ENCODE measurements around the gene PHACTR2. TPM values are rescaled to one million over a fixed set of nuclear protein-coding genes. Genes with fewer than 3 reads are reported as not detected.

Gene PHACTR2
- total RNA-seq, 1 experiment from 2014 or later = 27.6 TPM

DNA sequence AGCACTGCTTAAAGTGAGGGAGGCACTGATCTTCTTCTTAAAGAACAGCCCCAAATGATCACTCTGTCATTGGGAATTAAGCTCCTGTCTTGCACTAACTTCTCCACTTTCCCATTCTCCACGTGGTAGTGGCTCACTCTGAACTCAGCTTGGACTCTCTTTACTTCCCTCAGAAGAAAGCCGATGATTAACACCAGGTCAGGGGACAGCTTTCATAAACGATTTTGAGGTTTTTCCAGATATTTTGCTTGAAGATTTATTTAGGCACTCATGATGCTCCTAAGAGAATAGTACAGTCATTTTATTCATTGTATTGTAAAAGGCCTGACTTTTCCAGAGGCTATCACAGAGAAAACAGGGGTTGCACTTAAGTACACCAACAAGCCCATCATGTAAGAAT is 84.4 kb downstream of the PHACTR2 start:
- no peaks in the 10 kb centered on the region for H3K27me3 ChIP-seq (ENCODE audit: insufficient read depth, low read length)
- intact Hi-C loops (cut with micrococcal nuclease) = no loop called here
- H3K9me3 ChIP-seq (ENCODE audit: control insufficient read depth in 1 of 2, insufficient read depth in 1 of 2, low read depth in 1 of 2, low read length in 2 of 2) = no peaks in the 10 kb centered on the region
- H3K4me1 ChIP-seq (ENCODE audit: control insufficient read depth in 1 of 2, insufficient read depth in 2 of 2, low read length in 2 of 2) = no peaks in the 10 kb centered on the region
- no peaks in the 10 kb centered on the region for H3K79me2 ChIP-seq (ENCODE audit: insufficient read depth, low read length)
- RAD21 ChIA-PET (ENCODE audit: low non-redundant PET in 1 of 2, low total read pairs in 2 of 2, uncharacterized antibody in 2 of 2, unreplicated experiment in 2 of 2) = no interaction called here
- H3K27ac ChIP-seq (ENCODE audit: low read depth, low read length) = no peak overlapping the region
- CTCF ChIA-PET = no interaction called here
- BruUV-seq (replicated peaks) = no TSS peak
- H3K9ac ChIP-seq (ENCODE audit: low read length) = no peak overlapping the region
- no peak overlapping the region for H3K4me3 ChIP-seq (replicated peaks in 1 of 2; ENCODE audit: low read depth in 1 of 2, low read length in 2 of 2)
- TF ChIP-seq YY1 (IDR thresholded peaks at IDR 0.05; ENCODE audit: extremely low read depth, insufficient replicate concordance, low read depth, low read length) (no peak), ELF1 (IDR thresholded peaks at IDR 0.05; ENCODE audit: borderline replicate concordance, low read depth) (no peak), TCF7L2 (IDR thresholded peaks at IDR 0.05; ENCODE audit: borderline replicate concordance, extremely low read depth, insufficient read depth, insufficient read length) (no peak), MAX (IDR thresholded peaks at IDR 0.05) (no peak), POLR2AphosphoS5 (IDR thresholded peaks at IDR 0.05; ENCODE audit: low read depth, low read length) (no peak), CEBPB (IDR thresholded peaks at IDR 0.05; ENCODE audit: low read depth) (no peak), RAD21 (IDR thresholded peaks at IDR 0.05; ENCODE audit: low read depth) (no peak), JUND (IDR thresholded peaks at IDR 0.05) (no peak), FOSL1 (IDR thresholded peaks at IDR 0.05; ENCODE audit: low read depth) (no peak), REST (IDR thresholded peaks at IDR 0.05; ENCODE audit: low read depth) (no peak)
- TF ChIP-seq, protein P1, sequence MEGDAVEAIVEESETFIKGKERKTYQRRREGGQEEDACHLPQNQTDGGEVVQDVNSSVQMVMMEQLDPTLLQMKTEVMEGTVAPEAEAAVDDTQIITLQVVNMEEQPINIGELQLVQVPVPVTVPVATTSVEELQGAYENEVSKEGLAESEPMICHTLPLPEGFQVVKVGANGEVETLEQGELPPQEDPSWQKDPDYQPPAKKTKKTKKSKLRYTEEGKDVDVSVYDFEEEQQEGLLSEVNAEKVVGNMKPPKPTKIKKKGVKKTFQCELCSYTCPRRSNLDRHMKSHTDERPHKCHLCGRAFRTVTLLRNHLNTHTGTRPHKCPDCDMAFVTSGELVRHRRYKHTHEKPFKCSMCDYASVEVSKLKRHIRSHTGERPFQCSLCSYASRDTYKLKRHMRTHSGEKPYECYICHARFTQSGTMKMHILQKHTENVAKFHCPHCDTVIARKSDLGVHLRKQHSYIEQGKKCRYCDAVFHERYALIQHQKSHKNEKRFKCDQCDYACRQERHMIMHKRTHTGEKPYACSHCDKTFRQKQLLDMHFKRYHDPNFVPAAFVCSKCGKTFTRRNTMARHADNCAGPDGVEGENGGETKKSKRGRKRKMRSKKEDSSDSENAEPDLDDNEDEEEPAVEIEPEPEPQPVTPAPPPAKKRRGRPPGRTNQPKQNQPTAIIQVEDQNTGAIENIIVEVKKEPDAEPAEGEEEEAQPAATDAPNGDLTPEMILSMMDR (IDR thresholded peaks at IDR 0.05 in 2 of 3, conservative IDR thresholded peaks at IDR 0.05 in 1 of 3; ENCODE audit: borderline replicate concordance in 1 of 3, insufficient read depth in 1 of 3, low read depth in 2 of 3, low read length in 2 of 3) = no peak
- POLR2A ChIA-PET = no interaction called here
- H2AFZ ChIP-seq (ENCODE audit: low read depth, low read length, poor library complexity, severe bottlenecking) = no peak overlapping the region
- DNase-seq (ENCODE audit: low read depth, low spot score) (no peak), ATAC-seq (no peak)
- no peaks in the 10 kb centered on the region for H3K9me2 ChIP-seq (ENCODE audit: insufficient read depth)
- no peaks in the 10 kb centered on the region for H4K20me1 ChIP-seq (ENCODE audit: insufficient read depth)
- H3K4me2 ChIP-seq (ENCODE audit: low read length) = no peak overlapping the region
- no peaks in the 10 kb centered on the region for H3K36me3 ChIP-seq (ENCODE audit: control insufficient read depth in 1 of 2, insufficient read depth in 2 of 2, low read length in 2 of 2)
